ENCODE results near the gene PCNX2. TPM values are rescaled to one million over a fixed set of nuclear protein-coding genes. Genes with fewer than 3 reads are reported as not detected.

The PCNX2 gene
- total RNA-seq, 1 experiment from 2014 or later, result 15.3 TPM

DNA sequence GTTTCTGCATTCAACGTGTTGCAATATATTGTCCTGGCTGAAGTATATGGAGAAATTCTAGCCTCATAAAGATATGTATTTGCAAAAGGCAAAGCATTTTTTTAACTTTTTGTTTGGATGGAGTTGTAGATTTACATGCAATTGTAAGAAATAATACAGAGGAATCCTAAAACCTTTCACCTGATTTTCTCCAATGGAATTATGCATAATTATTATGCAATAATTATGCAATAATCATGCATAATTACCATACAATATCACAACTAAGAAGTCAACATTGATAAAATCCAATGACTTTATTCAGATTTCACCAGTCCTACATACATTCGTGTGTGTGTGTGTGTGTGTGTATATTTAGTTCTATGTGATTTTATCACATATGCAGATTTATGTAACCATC, 24.5 kb upstream of the PCNX2 start:
- no TSS peak for BruUV-seq (replicated peaks)
- no peak overlapping the region for H3K4me2 ChIP-seq (ENCODE audit: low read length)
- ChIA-PET POLR2A (no interaction called here), RAD21 (ENCODE audit: low non-redundant PET in 1 of 2, low total read pairs in 2 of 2, uncharacterized antibody in 2 of 2, unreplicated experiment in 2 of 2) (no interaction called here), CTCF (no interaction called here)
- TF ChIP-seq SIN3A (IDR thresholded peaks at IDR 0.05; ENCODE audit: low read depth) (no peak), POLR2AphosphoS5 (IDR thresholded peaks at IDR 0.05; ENCODE audit: low read depth, low read length) (no peak), YY1 (IDR thresholded peaks at IDR 0.05; ENCODE audit: extremely low read depth, insufficient replicate concordance, low read depth, low read length) (no peak), MAX (IDR thresholded peaks at IDR 0.05) (no peak), SRF (IDR thresholded peaks at IDR 0.05; ENCODE audit: low read depth) (no peak), ZNF274 (IDR thresholded peaks at IDR 0.05; ENCODE audit: low read depth, low read length) (no peak), ELF1 (IDR thresholded peaks at IDR 0.05; ENCODE audit: borderline replicate concordance, low read depth) (no peak), TCF7L2 (IDR thresholded peaks at IDR 0.05; ENCODE audit: borderline replicate concordance, extremely low read depth, insufficient read depth, insufficient read length) (no peak), EZH2phosphoT487 (IDR thresholded peaks at IDR 0.05; ENCODE audit: borderline replicate concordance) (no peak), REST (IDR thresholded peaks at IDR 0.05; ENCODE audit: low read depth) (no peak), POLR2A (IDR thresholded peaks at IDR 0.05; ENCODE audit: borderline replicate concordance, extremely low read depth, insufficient read depth, insufficient read length) (no peak), ZBTB33 (IDR thresholded peaks at IDR 0.05; ENCODE audit: extremely low read depth, insufficient replicate concordance, low read length) (no peak), RAD21 (IDR thresholded peaks at IDR 0.05; ENCODE audit: low read depth) (no peak), CBX3 (IDR thresholded peaks at IDR 0.05; ENCODE audit: low read depth) (no peak), JUND (IDR thresholded peaks at IDR 0.05) (no peak), CEBPB (IDR thresholded peaks at IDR 0.05; ENCODE audit: low read depth) (no peak)
- TF ChIP-seq, protein P1, sequence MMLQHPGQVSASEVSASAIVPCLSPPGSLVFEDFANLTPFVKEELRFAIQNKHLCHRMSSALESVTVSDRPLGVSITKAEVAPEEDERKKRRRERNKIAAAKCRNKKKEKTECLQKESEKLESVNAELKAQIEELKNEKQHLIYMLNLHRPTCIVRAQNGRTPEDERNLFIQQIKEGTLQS (IDR thresholded peaks at IDR 0.05), result no peak
- no peak overlapping the region for H3K27ac ChIP-seq (ENCODE audit: low read depth, low read length)
- no peak for DNase-seq (ENCODE audit: low read depth, low spot score)
- H4K20me1 ChIP-seq (ENCODE audit: insufficient read depth), result no peaks in the 10 kb centered on the region
- no peaks in the 10 kb centered on the region for H3K4me1 ChIP-seq (ENCODE audit: control insufficient read depth in 1 of 2, insufficient read depth in 2 of 2, low read length in 2 of 2)
- no peaks in the 10 kb centered on the region for H3K79me2 ChIP-seq (ENCODE audit: insufficient read depth, low read length)
- H3K36me3 ChIP-seq (ENCODE audit: control insufficient read depth in 1 of 2, insufficient read depth in 2 of 2, low read length in 2 of 2), result no peaks in the 10 kb centered on the region
- no peaks in the 10 kb centered on the region for H3K9me3 ChIP-seq (ENCODE audit: control insufficient read depth in 1 of 2, insufficient read depth in 1 of 2, low read depth in 1 of 2, low read length in 2 of 2)
- no peaks in the 10 kb centered on the region for H3K9me2 ChIP-seq (ENCODE audit: insufficient read depth)
- no peak overlapping the region for H3K4me3 ChIP-seq (replicated peaks in 1 of 2; ENCODE audit: low read depth in 1 of 2, low read length in 2 of 2)
- no peak overlapping the region for H2AFZ ChIP-seq (ENCODE audit: low read depth, low read length, poor library complexity, severe bottlenecking)
- intact Hi-C loops (cut with micrococcal nuclease), result no loop called here
- ATAC-seq, result no peak
- no peaks in the 10 kb centered on the region for H3K27me3 ChIP-seq (ENCODE audit: insufficient read depth, low read length)
- no peak overlapping the region for H3K9ac ChIP-seq (ENCODE audit: low read length)

Data from HCT116 (cell line).